ENCODE data around the gene CCNA1. TPM values are rescaled to one million over a fixed set of nuclear protein-coding genes. Genes with fewer than 3 reads are reported as not detected.

The CCNA1 gene
- total RNA-seq, 1 experiment from 2014 or later = 45.0 TPM

DNA sequence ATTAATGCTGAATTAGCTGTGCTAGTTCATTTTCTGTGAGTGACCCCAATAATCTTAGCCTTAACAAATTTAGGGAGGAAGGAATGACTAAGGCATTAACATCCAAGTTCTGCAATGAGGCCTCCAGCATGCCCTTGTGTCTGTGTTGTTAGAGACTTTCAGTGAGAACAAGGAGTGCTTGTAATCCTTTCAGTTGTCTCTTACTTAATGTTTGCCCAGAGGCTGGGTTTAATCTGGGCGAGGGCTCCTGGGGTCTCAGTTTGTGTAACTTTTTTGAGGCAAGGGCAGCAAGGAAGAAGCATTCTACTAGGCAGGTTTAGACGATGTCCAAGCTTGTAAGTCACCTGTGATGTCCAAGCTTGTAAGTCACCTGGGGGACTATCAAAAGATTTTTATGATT lies 24.3 kb downstream of the CCNA1 start:
- CTCF ChIA-PET = interaction anchor here (0.5 to 5.6 kb wide), 2 partner anchors 38 to 280 kb away, joined by 3 to 78 read pairs; no protein-coding TSS in a partner anchor
- H3K9me3 Mint-ChIP-seq (ENCODE audit: unreplicated experiment) = no peaks in the 10 kb centered on the region
- no peaks in the 10 kb centered on the region for H3K27me3 Mint-ChIP-seq (ENCODE audit: insufficient read depth, unreplicated experiment)
- POLR2A ChIA-PET = interaction anchor here (0.6 kb wide), 1 partner anchor 1044 kb away, joined by 3 read pairs; no protein-coding TSS in a partner anchor
- no peak for DNase-seq (ENCODE audit: unreplicated experiment)
- intact Hi-C loops (cut with micrococcal nuclease) = no loop called here
- peak overlapping the region; percentile 16 for H3K27ac Mint-ChIP-seq (ENCODE audit: low read depth, unreplicated experiment)
- BruUV-seq (replicated peaks) = no TSS peak
- H3K36me3 Mint-ChIP-seq (ENCODE audit: insufficient read depth, unreplicated experiment) = no peaks in the 10 kb centered on the region
- no peak overlapping the region for H3K4me3 Mint-ChIP-seq (ENCODE audit: unreplicated experiment)
- no peaks in the 10 kb centered on the region for H3K4me1 Mint-ChIP-seq (ENCODE audit: insufficient read depth, unreplicated experiment)
- TF ChIP-seq CTCF (IDR thresholded peaks at IDR 0.05; ENCODE audit: unreplicated experiment) = no peak

DNA sequence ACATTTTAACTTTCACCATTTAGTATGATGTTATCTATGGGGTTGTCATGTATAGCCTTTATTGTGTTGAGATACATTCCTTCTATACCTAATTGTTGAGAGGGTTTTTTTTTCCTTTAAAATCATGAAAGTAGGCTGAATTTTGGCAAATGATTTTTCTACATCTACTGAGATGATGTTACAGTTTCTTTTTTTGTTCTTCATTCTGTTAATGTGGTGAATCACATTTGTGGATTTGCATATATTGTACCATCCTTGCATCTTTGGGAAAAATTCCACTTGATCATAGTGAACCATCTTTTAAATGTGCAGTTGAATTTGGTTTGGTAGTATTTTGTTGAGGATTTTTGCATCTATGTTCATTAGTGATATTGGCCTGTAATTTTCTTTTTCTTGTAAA lies 29.2 kb downstream of the CCNA1 start:
- Mint-ChIP-seq H3K36me3 (ENCODE audit: insufficient read depth, unreplicated experiment) (peaks cover under 1% of the 10 kb centered on the region), H3K27me3 (ENCODE audit: insufficient read depth, unreplicated experiment) (no peaks in the 10 kb centered on the region), H3K4me3 (ENCODE audit: unreplicated experiment) (no peak overlapping the region), H3K4me1 (ENCODE audit: insufficient read depth, unreplicated experiment) (no peaks in the 10 kb centered on the region), H3K27ac (ENCODE audit: low read depth, unreplicated experiment) (no peak overlapping the region), H3K9me3 (ENCODE audit: unreplicated experiment) (peaks cover 1% of the 10 kb centered on the region)
- intact Hi-C loops (cut with micrococcal nuclease) = no loop called here
- no TSS peak for BruUV-seq (replicated peaks)
- DNase-seq (ENCODE audit: unreplicated experiment) = no peak
- ChIA-PET CTCF (no interaction called here), POLR2A (no interaction called here)
- no peak for TF ChIP-seq CTCF (IDR thresholded peaks at IDR 0.05; ENCODE audit: unreplicated experiment)

- CTCF ChIA-PET = interaction anchor here (1.1 to 3.1 kb wide), 3 partner anchors 54 to 489 kb away, joined by 3 to 7 read pairs (median 3); no protein-coding TSS in a partner anchor
- Mint-ChIP-seq H3K36me3 (ENCODE audit: insufficient read depth, unreplicated experiment) (no peaks in the 10 kb centered on the region), H3K27me3 (ENCODE audit: insufficient read depth, unreplicated experiment) (peaks cover 15% of the 10 kb centered on the region), H3K4me3 (ENCODE audit: unreplicated experiment) (no peak overlapping the region), H3K9me3 (ENCODE audit: unreplicated experiment) (peaks cover 7% of the 10 kb centered on the region), H3K27ac (ENCODE audit: low read depth, unreplicated experiment) (no peak overlapping the region), H3K4me1 (ENCODE audit: insufficient read depth, unreplicated experiment) (no peaks in the 10 kb centered on the region)
- no TSS peak for BruUV-seq (replicated peaks)
- peak; percentile 62 for DNase-seq (ENCODE audit: unreplicated experiment)
- peak; percentile 39 for TF ChIP-seq CTCF (IDR thresholded peaks at IDR 0.05; ENCODE audit: unreplicated experiment)
- intact Hi-C loops (cut with micrococcal nuclease) = loop anchor here (1.0 kb wide), 3 partner anchors 55 to 192 kb away; partner anchors contain the start of gene SPART
- POLR2A ChIA-PET = no interaction called here
Measured at GRCh38 chr13:36475468-36475867, 43.2 kb downstream of the CCNA1 start.

DNA sequence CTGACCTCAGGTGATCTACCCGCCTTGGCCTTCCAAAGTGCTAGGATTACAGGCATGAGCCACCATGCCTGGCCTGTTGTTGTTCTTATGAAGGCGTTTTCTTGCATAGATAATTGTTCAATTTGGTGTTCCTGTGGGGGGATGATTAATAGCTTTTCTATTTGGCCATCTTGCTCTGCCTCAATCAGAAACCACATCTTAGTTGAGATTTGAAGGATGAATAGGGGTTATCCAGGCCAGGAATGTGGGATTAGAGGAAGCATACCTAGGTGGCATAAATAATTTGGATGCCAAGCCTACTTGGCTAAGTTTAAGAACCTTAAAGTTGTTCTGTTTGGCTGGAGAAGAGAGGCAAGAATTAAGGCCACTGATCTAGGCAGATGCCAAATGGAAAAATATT lies 44.4 kb downstream of the CCNA1 start:
- POLR2A ChIA-PET = interaction anchor here (0.7 kb wide), 1 partner anchor 31 kb away, joined by 3 read pairs; no protein-coding TSS in a partner anchor
- H3K27me3 Mint-ChIP-seq (ENCODE audit: insufficient read depth, unreplicated experiment) = peaks cover 15% of the 10 kb centered on the region
- TF ChIP-seq CTCF (IDR thresholded peaks at IDR 0.05; ENCODE audit: unreplicated experiment) = no peak
- peaks cover 7% of the 10 kb centered on the region for H3K9me3 Mint-ChIP-seq (ENCODE audit: unreplicated experiment)
- H3K36me3 Mint-ChIP-seq (ENCODE audit: insufficient read depth, unreplicated experiment) = no peaks in the 10 kb centered on the region
- no peak overlapping the region for H3K27ac Mint-ChIP-seq (ENCODE audit: low read depth, unreplicated experiment)
- intact Hi-C loops (cut with micrococcal nuclease) = no loop called here
- CTCF ChIA-PET = interaction anchor here (0.6 to 1.0 kb wide), 3 partner anchors 55 to 311 kb away, joined by 3 read pairs; no protein-coding TSS in a partner anchor
- H3K4me1 Mint-ChIP-seq (ENCODE audit: insufficient read depth, unreplicated experiment) = no peaks in the 10 kb centered on the region
- no peak for DNase-seq (ENCODE audit: unreplicated experiment)
- no peak overlapping the region for H3K4me3 Mint-ChIP-seq (ENCODE audit: unreplicated experiment)
- BruUV-seq (replicated peaks) = no TSS peak
